ENCODE measurements around the gene CDA.
A peak's percentile ranks its signal among the peaks of the same experiment; 100 is the strongest.

CDA gene

DNA sequence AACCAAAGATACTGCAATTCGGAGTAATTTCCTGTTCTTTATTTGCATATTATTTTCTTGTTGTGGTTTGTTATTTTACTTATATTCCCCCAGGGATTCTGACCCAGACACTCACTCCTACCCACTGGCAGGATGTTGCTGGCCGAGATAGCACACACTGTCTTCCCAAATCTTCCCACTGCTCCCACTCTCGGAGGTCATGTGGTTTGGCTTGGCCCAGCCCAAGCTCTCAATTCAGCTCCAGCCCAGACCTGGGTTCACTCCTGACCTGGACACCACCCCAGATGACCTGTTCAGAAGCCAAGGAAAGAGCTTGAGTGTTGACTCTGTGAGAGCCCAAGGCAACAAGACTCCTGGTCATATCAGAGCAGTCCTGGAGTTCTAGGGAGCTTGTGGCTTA lies 37.7 kb upstream of the CDA start:
- peaks cover 14% of the 10 kb centered on the region for H3K4me1 ChIP-seq (ENCODE audit: control insufficient read depth, low read length)
- no peaks in the 10 kb centered on the region for H3K9me2 ChIP-seq (replicated peaks; ENCODE audit: control insufficient read depth, low read length)
- no peak overlapping the region for H3K27ac ChIP-seq (ENCODE audit: low read depth, low read length)
- H3F3A ChIP-seq (ENCODE audit: control insufficient read depth, insufficient read depth), result no peaks in the 10 kb centered on the region
- no peaks in the 10 kb centered on the region for H3K9me3 ChIP-seq (ENCODE audit: control insufficient read depth, insufficient read depth, low read length)
- no peaks in the 10 kb centered on the region for H3K36me3 ChIP-seq (ENCODE audit: control insufficient read depth, low read length)
- peaks cover 10% of the 10 kb centered on the region; the same call in 1 of the 2 replicates for H3K27me3 ChIP-seq (ENCODE audit: control insufficient read depth, low read length)
- peak overlapping the region; percentile 31 for H3K4me2 ChIP-seq (ENCODE audit: low read length)
- H4K20me1 ChIP-seq (ENCODE audit: control insufficient read depth, insufficient read depth, low read depth, low read length), result no peaks in the 10 kb centered on the region; the same call in 1 of the 2 replicates
- H3K79me2 ChIP-seq (ENCODE audit: control insufficient read depth, low read length), result no peaks in the 10 kb centered on the region
- TF ChIP-seq CTCF (IDR thresholded peaks at IDR 0.05; ENCODE audit: low read depth, low read length, poor library complexity, severe bottlenecking), result no peak
- TF ChIP-seq EZH2phosphoT487 (IDR thresholded peaks at IDR 0.05; ENCODE audit: borderline replicate concordance, low read length), result no peak
- H3K4me3 ChIP-seq (ENCODE audit: low read length), result peak overlapping the region; percentile 6; the same call in 1 of the 2 replicates

- TF ChIP-seq CTCF (IDR thresholded peaks at IDR 0.05; ENCODE audit: low read depth, low read length, poor library complexity, severe bottlenecking), result no peak
- no peak for TF ChIP-seq EZH2phosphoT487 (IDR thresholded peaks at IDR 0.05; ENCODE audit: borderline replicate concordance, low read length)
- Histone ChIP-seq H3K4me1 (ENCODE audit: control insufficient read depth, low read length) (peaks cover 14% of the 10 kb centered on the region), H4K20me1 (ENCODE audit: control insufficient read depth, insufficient read depth, low read depth, low read length) (no peaks in the 10 kb centered on the region; the same call in 1 of the 2 replicates), H3K27ac (ENCODE audit: low read depth, low read length) (no peak within 1 kb of the TSS), H3K4me2 (ENCODE audit: low read length) (peak within 1 kb of the TSS; percentile 31), H3K9me3 (ENCODE audit: control insufficient read depth, insufficient read depth, low read length) (no peaks in the 10 kb centered on the region), H3K27me3 (ENCODE audit: control insufficient read depth, low read length) (peaks cover 7% of the 10 kb centered on the region; the same call in 1 of the 2 replicates), H3K4me3 (ENCODE audit: low read length) (no peak within 1 kb of the TSS), H3F3A (ENCODE audit: control insufficient read depth, insufficient read depth) (no peaks in the 10 kb centered on the region), H3K79me2 (ENCODE audit: control insufficient read depth, low read length) (no peaks in the 10 kb centered on the region), H3K9me2 (replicated peaks; ENCODE audit: control insufficient read depth, low read length) (no peaks in the 10 kb centered on the region), H3K36me3 (ENCODE audit: control insufficient read depth, low read length) (no peaks in the 10 kb centered on the region)
Measured at GRCh38 chr1:20551945-20552727, 36.8 kb upstream of the CDA start, which contains the start of gene FAM43B. Gene FAM43B (plus strand): TSS chr1:20552573. CDS start chr1:20552974, 401 bp downstream.

DNA sequence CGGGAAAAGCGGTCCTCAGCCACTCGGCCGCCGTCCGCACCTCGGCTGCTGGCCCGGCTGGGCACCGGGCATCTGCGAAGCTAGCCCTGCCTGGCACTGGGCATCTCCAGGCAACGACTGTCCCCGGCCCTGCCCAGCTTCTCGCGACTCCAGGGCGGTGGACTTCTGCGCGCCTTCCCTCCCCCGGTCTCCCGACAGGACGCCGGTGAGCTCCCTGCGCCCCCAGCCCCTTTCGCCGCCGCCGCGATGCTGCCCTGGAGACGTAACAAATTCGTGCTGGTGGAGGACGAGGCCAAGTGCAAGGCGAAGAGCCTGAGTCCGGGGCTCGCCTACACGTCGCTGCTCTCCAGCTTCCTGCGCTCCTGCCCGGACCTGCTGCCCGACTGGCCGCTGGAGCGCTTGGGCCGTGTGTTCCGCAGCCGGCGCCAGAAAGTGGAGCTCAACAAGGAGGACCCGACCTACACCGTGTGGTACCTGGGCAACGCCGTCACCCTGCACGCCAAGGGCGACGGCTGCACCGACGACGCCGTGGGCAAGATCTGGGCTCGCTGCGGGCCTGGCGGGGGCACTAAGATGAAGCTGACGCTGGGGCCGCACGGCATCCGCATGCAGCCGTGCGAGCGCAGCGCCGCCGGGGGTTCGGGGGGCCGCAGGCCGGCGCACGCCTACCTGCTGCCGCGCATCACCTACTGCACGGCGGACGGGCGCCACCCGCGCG lies 36.0 kb upstream of the CDA start:
- H3K4me3 ChIP-seq (ENCODE audit: low read length), result no peak overlapping the region
- H4K20me1 ChIP-seq (ENCODE audit: control insufficient read depth, insufficient read depth, low read depth, low read length), result no peaks in the 10 kb centered on the region; the same call in 1 of the 2 replicates
- H3K27me3 ChIP-seq (ENCODE audit: control insufficient read depth, low read length), result peaks cover 7% of the 10 kb centered on the region; the same call in 1 of the 2 replicates

More for the DNA sequence above, 36.0 kb upstream of the CDA start:
- no peaks in the 10 kb centered on the region for H3K9me2 ChIP-seq (replicated peaks; ENCODE audit: control insufficient read depth, low read length)
- peaks cover 14% of the 10 kb centered on the region for H3K4me1 ChIP-seq (ENCODE audit: control insufficient read depth, low read length)
- no peak overlapping the region for H3K27ac ChIP-seq (ENCODE audit: low read depth, low read length)
- no peaks in the 10 kb centered on the region for H3K9me3 ChIP-seq (ENCODE audit: control insufficient read depth, insufficient read depth, low read length)
- no peaks in the 10 kb centered on the region for H3F3A ChIP-seq (ENCODE audit: control insufficient read depth, insufficient read depth)
- no peaks in the 10 kb centered on the region for H3K36me3 ChIP-seq (ENCODE audit: control insufficient read depth, low read length)
- H3K4me2 ChIP-seq (ENCODE audit: low read length), result no peak overlapping the region
- no peak for TF ChIP-seq CTCF (IDR thresholded peaks at IDR 0.05; ENCODE audit: low read depth, low read length, poor library complexity, severe bottlenecking)
- no peak for TF ChIP-seq EZH2phosphoT487 (IDR thresholded peaks at IDR 0.05; ENCODE audit: borderline replicate concordance, low read length)
- H3K79me2 ChIP-seq (ENCODE audit: control insufficient read depth, low read length), result no peaks in the 10 kb centered on the region

Data from DOHH2 (cell line).